IgD-negative memory B cell (primary cell): ENCODE data around the gene TRIM14. TPM values are rescaled to one million over a fixed set of nuclear protein-coding genes. Genes with fewer than 3 reads are reported as not detected.

Experiments
- H3K27ac Mint-ChIP-seq, 3 donors: one replicate each; pipeline ENCODE4 v1.8.0; 2020 to 2022; ENCODE audit warnings: mild to moderate bottlenecking in 3 of 3, mixed read lengths in 3 of 3, moderate library complexity in 1 of 3
- H3K27me3 Mint-ChIP-seq: one replicate; pipeline ENCODE4 v1.8.0; 2021; ENCODE audit warnings: mixed read lengths
- H3K36me3 Mint-ChIP-seq: one replicate; pipeline ENCODE4 v1.8.0; 2020; ENCODE audit warnings: mild to moderate bottlenecking, mixed read lengths
- H3K4me1 Mint-ChIP-seq, 3 donors: one replicate each; pipeline ENCODE4 v1.8.0; 2020 to 2022; ENCODE audit warnings: mixed read lengths in 3 of 3, mild to moderate bottlenecking in 1 of 3
- H3K4me3 Mint-ChIP-seq, 4 donors: one replicate each; pipeline ENCODE4 v1.8.0; 2020 to 2022; ENCODE audit warnings: mild to moderate bottlenecking in 4 of 4, mixed read lengths in 4 of 4, moderate library complexity in 3 of 4
- H3K9me3 Mint-ChIP-seq, 3 donors: one replicate each; pipeline ENCODE4 v1.8.0; 2020 to 2021; ENCODE audit warnings: mixed read lengths in 3 of 3, mild to moderate bottlenecking in 1 of 3
- polyA plus RNA-seq: library from polyadenylated mRNA; unstranded; fragments of 300-500 nt; fragmentation: Illumina TruSeq; gene quantifications from one replicate; pipeline ENCODE4 v1.2.3, GENCODE V29; 2021

TRIM14 gene
- polyA plus RNA-seq, 1 donor from 2014 or later: 43.0 TPM

DNA sequence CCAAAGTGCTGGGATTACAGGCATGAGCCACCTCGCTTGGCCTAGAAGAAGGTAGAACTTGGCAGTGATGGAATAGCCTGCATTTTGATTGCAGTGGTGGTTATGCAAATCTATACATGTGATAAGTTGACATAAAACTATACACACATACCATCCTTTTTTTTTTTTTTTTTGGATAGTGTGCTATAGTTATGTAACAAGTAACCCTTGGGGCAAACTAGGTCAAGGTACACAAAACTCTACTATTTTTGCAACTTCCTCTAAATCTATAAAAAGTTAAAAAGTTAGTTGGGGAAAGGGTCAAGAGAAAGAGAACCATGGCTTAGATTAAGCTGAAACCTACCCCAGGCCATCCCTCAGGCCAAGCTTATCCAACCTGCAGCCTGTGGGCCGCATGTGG is 11.1 kb downstream of the TRIM14 start:
- H3K4me1 Mint-ChIP-seq: peaks cover 37 to 62% (median 53%) of the 10 kb centered on the region in 3 donors
- H3K27ac Mint-ChIP-seq: peak overlapping the region; percentile 85 to 98 (median 89)
- H3K9me3 Mint-ChIP-seq: no peaks in the 10 kb centered on the region
- peaks cover 4% of the 10 kb centered on the region for H3K36me3 Mint-ChIP-seq
- H3K27me3 Mint-ChIP-seq: no peaks in the 10 kb centered on the region
- H3K4me3 Mint-ChIP-seq: peak overlapping the region in 3 of 4 donors; percentile 57 to 89 (median 73)

DNA sequence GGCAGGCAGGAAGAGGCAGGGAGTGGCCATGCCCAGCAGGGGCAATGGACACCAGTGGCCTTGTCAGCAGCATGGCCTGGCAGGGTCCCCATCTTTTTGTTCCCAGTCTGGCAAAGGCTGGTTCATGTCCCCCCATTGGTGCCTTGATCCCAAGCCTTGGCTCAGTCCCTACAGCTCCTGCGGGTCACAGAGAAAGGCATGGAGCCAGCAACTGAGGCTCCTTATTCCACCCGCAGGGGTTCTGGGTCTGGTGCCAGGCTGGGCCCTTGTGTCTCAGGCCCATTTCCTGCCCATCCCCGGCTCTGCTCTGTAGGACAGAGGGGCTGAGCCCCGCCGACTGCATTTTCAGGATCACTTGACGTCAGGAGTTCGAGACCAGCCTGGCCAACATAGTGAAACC is 14.0 kb downstream of the TRIM14 start:
- peaks cover 2% of the 10 kb centered on the region for H3K36me3 Mint-ChIP-seq
- H3K4me1 Mint-ChIP-seq: peaks cover 46 to 72% (median 60%) of the 10 kb centered on the region in 3 donors
- peak overlapping the region in 1 of 4 donors; percentile 80 for H3K4me3 Mint-ChIP-seq
- peak overlapping the region; percentile 89 to 93 (median 90) for H3K27ac Mint-ChIP-seq
- no peaks in the 10 kb centered on the region for H3K9me3 Mint-ChIP-seq
- no peaks in the 10 kb centered on the region for H3K27me3 Mint-ChIP-seq

DNA sequence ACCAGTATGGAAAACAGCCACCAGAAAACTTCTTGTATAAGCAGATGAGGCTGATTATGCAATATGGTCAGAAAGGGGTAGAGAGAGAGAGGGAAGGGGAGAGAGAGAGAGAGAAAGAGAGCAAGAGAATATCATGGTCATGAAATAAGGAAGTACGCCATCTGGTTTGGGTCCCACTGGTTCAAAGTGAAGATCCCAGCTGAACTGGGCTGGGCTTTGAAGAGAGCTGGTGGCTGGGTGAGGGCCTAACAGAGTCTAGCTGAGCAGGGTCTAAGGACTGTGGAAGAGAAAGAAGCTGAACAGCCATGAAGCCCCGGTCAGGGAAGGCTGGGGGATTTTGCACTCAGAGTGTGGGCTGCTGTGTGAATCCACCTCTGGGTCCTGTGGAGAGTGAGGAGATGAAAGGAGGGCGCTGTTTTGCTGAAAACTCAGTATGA is 14.6 kb downstream of the TRIM14 start:
- peaks cover 2% of the 10 kb centered on the region for H3K36me3 Mint-ChIP-seq
- H3K27ac Mint-ChIP-seq: peak overlapping the region; percentile 89 to 93 (median 90)
- H3K27me3 Mint-ChIP-seq: no peaks in the 10 kb centered on the region
- H3K4me3 Mint-ChIP-seq: peak overlapping the region; percentile 49 to 80 (median 73)
- H3K9me3 Mint-ChIP-seq: no peaks in the 10 kb centered on the region
- peaks cover 46 to 73% (median 62%) of the 10 kb centered on the region in 3 donors for H3K4me1 Mint-ChIP-seq

DNA sequence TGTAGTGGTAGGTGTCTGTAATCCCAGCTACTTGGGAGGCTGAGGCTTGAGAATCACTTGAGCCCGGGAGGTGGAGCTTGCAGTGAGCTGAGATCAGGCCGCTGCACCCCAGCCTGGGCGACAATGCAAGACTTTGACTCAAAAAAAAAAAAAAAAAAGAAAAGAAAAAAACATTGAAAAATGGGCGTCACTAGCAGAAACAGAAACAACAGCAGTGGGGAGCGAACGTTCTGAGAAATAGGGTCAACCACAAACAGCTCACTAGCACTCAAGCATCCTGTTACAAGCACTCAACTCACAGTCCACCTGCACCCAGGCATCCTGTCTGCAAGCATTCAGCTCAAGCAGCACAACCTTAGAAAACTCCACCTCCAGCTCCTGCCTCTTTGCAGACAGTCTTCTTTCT is 17.2 kb downstream of the TRIM14 start:
- H3K4me3 Mint-ChIP-seq: peak overlapping the region; percentile 31 to 84 (median 52)

DNA sequence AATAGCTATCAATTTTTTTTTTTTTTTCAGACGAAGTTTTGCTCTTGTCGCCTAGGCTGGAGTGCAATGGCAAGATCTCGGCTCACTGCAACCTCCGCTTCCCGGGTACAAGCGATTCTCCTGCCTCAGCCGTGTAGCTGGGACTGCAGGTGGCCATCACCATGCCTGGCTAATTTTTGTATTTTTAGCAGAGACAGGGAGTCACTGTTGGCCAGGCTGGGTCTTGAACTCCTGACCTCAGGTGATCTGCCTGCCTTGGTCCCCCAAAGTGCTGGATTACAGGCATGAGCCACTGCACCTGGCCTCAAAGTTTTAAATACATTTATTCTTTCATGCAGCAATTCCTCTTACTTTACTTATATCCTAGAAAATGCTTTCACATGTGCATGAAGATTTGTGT is 17.6 kb downstream of the TRIM14 start:
- Mint-ChIP-seq H3K27ac (peak overlapping the region; percentile 76 to 95 (median 91)), H3K36me3 (peaks cover 10% of the 10 kb centered on the region), H3K27me3 (no peaks in the 10 kb centered on the region), H3K4me3 (peak overlapping the region; percentile 31 to 84 (median 52)), H3K9me3 (no peaks in the 10 kb centered on the region), H3K4me1 (peaks cover 39 to 65% (median 59%) of the 10 kb centered on the region in 3 donors)

More for the DNA sequence above, 17.2 kb downstream of the TRIM14 start:
- peak overlapping the region; percentile 17 to 95 (median 91) for H3K27ac Mint-ChIP-seq
- peaks cover 8% of the 10 kb centered on the region for H3K36me3 Mint-ChIP-seq
- H3K9me3 Mint-ChIP-seq: no peaks in the 10 kb centered on the region
- H3K4me1 Mint-ChIP-seq: peaks cover 39 to 68% (median 62%) of the 10 kb centered on the region in 3 donors
- no peaks in the 10 kb centered on the region for H3K27me3 Mint-ChIP-seq

DNA sequence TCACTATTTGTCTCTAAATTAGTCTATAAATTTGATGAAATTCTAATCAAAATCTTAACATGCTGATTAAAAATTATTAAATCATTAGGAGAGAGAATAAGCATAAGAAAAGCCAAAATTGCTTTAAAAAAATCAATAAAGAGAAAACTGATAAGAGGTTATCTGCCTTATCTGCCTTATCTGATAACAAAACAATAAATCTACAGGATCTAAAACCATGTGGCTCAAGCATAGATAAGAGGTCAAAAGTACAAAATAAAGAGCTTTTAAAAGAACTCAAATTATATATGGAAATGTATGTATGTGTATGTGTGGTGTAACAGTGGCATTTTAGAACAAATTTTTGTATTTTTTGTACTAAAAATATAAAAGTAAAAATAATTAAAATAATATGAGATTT is 18.6 kb downstream of the TRIM14 start:
- Mint-ChIP-seq H3K27ac (peak overlapping the region in 2 of 3 donors; percentile 28 to 79), H3K4me3 (peak overlapping the region in 1 of 4 donors; percentile 76), H3K36me3 (peaks cover 8% of the 10 kb centered on the region), H3K27me3 (no peaks in the 10 kb centered on the region), H3K4me1 (peaks cover 39 to 57% (median 52%) of the 10 kb centered on the region in 3 donors), H3K9me3 (no peaks in the 10 kb centered on the region)

DNA sequence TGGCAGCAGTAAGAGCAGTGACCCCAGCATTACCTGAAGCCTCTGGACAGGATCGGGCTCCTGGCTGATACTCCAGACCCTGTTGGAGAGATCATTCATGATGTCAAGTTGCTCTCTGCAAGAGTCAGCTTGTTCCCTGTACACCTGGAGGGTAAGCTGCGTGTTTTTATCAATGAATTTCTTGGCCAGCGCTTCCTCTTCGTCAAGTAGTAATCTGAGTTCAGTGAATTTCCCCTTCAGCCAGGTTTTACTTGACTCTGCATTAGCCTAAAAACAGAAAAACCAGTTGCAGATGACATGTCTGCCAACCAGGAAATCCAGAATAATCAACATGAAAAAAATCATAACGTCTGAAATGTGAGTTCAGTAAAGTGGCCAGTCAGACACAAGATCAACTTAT is 19.1 kb downstream of the TRIM14 start:
- H3K27ac Mint-ChIP-seq: peak overlapping the region; percentile 28 to 92 (median 79)
- no peaks in the 10 kb centered on the region for H3K27me3 Mint-ChIP-seq
- H3K9me3 Mint-ChIP-seq: no peaks in the 10 kb centered on the region
- peak overlapping the region; percentile 51 to 76 (median 64) for H3K4me3 Mint-ChIP-seq
- H3K36me3 Mint-ChIP-seq: peaks cover 8% of the 10 kb centered on the region
- peaks cover 39 to 55% (median 52%) of the 10 kb centered on the region in 3 donors for H3K4me1 Mint-ChIP-seq

DNA sequence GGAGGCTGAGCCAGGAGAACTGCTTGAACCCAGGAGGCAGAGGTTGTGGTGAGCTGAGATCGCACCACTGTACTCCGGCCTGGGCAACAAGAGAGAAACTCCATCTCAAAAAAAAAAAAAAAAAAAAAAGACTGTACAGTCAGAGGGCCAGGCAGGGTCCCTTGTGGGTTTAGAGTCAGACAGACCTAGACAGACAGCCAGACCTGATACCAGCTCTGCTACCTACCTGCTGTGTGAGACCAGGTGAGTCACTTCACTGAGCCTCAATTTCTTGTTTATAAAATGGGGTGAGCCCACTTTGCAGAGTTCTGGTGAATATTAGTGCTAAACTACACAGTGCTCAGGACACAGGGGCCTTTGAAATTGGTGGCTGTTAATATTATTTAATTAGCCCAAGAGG is 19.7 kb downstream of the TRIM14 start:
- Mint-ChIP-seq H3K4me1 (peaks cover 35 to 51% (median 47%) of the 10 kb centered on the region in 3 donors), H3K4me3 (peak overlapping the region in 2 of 4 donors; percentile 43 to 72), H3K27me3 (no peaks in the 10 kb centered on the region), H3K9me3 (no peaks in the 10 kb centered on the region), H3K27ac (peak overlapping the region in 2 of 3 donors; percentile 79 to 92), H3K36me3 (peaks cover 8% of the 10 kb centered on the region)

DNA sequence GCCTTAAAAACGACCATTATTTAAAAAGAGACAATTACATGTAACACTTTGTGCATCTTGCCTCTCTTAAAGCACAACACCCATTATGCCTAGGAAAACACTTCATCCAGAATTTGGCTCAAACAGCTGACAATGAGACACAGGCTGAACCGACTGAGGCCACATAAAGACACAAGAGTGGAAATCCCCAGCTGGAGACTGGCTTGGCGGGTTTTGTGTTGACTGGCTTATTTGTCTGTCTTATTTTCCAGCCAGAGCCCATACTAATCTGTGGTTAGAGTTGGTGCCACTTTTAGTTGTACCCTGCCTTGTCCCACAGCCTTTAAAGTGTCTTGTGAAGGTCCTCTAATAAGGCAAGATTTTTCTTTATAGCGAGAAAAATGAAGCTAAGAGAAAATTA is 21.2 kb downstream of the TRIM14 start:
- Mint-ChIP-seq H3K27me3 (no peaks in the 10 kb centered on the region), H3K4me1 (peaks cover 29 to 46% (median 36%) of the 10 kb centered on the region in 3 donors), H3K4me3 (peak overlapping the region in 1 of 4 donors; percentile 55), H3K9me3 (no peaks in the 10 kb centered on the region), H3K36me3 (peaks cover 8% of the 10 kb centered on the region), H3K27ac (peak overlapping the region in 2 of 3 donors; percentile 48 to 68)

DNA sequence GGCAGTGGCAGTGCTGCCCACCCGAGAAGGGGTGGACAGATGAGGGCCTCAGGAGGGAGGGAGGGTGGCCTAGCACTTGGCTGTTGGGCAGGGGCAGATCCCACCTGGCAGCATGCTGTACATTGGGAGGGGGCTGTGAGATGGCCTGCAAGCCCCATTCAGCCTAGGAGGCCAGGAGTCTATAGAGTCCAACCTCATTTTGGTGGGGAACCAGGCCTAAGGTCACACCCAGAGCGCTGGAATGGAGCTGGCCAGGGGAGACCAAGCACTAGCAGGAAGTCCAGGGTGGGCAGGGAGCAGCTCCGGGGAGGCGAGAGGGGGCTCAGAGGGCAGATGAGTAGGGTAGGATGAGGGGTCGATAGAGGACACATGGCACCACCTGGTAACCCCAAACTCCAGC is 22.9 kb downstream of the TRIM14 start:
- Mint-ChIP-seq H3K27ac (no peak overlapping the region), H3K4me3 (no peak overlapping the region), H3K4me1 (peaks cover 19 to 31% (median 27%) of the 10 kb centered on the region in 3 donors), H3K9me3 (no peaks in the 10 kb centered on the region), H3K36me3 (peaks cover 10% of the 10 kb centered on the region), H3K27me3 (no peaks in the 10 kb centered on the region)

DNA sequence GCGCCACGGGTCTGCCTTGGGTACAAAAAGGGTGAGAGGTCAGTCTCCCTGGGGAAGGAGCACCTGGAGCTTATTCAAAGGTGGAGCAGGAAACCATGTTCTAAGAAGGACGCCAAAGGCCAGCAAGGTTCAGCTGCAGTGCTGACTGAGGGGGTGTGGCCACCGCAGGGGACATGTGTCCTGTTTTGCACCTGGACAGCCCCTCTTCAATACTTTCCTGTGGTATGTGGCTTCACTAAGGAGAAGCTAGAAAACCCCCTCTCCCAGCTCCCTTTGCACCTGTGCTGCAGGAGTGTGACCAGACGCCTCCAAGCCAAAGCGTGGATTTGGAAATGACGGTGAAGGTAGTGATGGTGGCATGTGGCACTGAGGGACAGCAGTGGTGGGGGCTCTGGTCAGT is 23.6 kb downstream of the TRIM14 start:
- Mint-ChIP-seq H3K27me3 (no peaks in the 10 kb centered on the region), H3K9me3 (no peaks in the 10 kb centered on the region), H3K4me3 (peak overlapping the region in 1 of 4 donors; percentile 69), H3K36me3 (peaks cover 10% of the 10 kb centered on the region), H3K27ac (no peak overlapping the region), H3K4me1 (peaks cover 18 to 28% (median 25%) of the 10 kb centered on the region in 3 donors)

DNA sequence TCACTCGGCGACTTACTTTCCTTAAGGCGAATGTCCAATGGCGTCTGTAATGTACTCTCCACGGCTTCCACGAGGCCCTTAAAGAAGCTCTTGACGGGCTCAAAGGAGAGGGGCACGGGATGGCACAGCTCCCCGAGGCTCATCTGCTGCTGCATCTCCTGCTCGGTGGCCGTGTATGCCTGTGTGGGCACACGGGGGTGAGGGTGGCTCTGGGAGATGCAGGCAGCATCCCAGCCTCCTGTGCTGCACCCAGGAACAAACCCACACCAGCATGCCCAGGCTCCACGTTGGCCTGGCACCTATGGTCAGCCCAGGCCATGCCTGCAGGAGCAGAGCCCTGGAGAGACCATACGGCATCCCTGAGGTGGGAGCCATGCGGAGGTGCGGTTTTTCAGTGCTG is 24.2 kb downstream of the TRIM14 start:
- Mint-ChIP-seq H3K9me3 (no peaks in the 10 kb centered on the region), H3K4me3 (peak overlapping the region in 2 of 4 donors; percentile 23 to 39), H3K4me1 (peaks cover 12 to 26% (median 21%) of the 10 kb centered on the region in 3 donors), H3K36me3 (peaks cover 10% of the 10 kb centered on the region), H3K27me3 (no peaks in the 10 kb centered on the region), H3K27ac (peak overlapping the region in 1 of 3 donors; percentile 77)

DNA sequence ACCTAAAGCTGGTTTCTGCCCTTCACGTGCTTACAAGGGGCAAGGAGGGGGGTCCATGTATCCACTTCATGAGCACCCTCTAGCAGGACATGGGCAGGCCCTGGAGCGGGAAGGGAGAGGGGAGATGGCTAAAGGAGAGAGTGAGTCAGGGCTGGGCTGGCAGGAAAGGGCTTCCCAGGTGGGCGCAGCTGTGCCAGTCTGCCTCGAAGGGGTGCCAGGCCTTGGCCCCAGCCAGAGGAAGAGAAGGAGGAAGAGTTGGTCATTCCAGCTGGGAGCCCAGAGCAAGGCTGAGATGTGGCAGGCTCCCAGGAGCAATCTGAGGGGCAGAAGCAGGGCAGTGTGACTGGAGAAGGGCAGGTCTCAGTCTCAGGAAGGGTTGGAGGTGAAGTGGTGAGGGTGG is 24.7 kb downstream of the TRIM14 start:
- Mint-ChIP-seq H3K27me3 (no peaks in the 10 kb centered on the region), H3K27ac (peak overlapping the region in 1 of 3 donors; percentile 77), H3K4me3 (no peak overlapping the region), H3K9me3 (no peaks in the 10 kb centered on the region), H3K36me3 (peaks cover 13% of the 10 kb centered on the region), H3K4me1 (peaks cover 9 to 21% (median 19%) of the 10 kb centered on the region in 3 donors)

DNA sequence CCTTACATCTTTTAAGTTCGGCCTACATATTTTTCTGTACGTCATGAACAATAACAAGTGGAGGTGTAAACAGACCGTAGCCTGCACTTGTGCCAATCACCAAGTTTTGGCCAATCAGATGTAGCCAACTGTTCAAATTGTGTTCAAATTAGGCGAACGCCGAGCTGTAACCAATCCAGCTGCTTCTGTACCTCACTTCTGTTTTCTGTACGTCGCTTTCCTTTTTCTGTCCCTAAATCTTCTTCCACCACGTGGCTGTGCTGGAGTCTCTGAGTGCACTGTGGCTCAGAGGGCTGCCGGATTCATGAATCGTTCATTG is 26.4 kb downstream of the TRIM14 start:
- H3K4me1 Mint-ChIP-seq: peaks cover 8 to 10% (median 9%) of the 10 kb centered on the region in 3 donors
- H3K36me3 Mint-ChIP-seq: peaks cover 11% of the 10 kb centered on the region
- H3K27ac Mint-ChIP-seq: no peak overlapping the region
- H3K4me3 Mint-ChIP-seq: no peak overlapping the region
- H3K27me3 Mint-ChIP-seq: no peaks in the 10 kb centered on the region
- no peaks in the 10 kb centered on the region for H3K9me3 Mint-ChIP-seq

DNA sequence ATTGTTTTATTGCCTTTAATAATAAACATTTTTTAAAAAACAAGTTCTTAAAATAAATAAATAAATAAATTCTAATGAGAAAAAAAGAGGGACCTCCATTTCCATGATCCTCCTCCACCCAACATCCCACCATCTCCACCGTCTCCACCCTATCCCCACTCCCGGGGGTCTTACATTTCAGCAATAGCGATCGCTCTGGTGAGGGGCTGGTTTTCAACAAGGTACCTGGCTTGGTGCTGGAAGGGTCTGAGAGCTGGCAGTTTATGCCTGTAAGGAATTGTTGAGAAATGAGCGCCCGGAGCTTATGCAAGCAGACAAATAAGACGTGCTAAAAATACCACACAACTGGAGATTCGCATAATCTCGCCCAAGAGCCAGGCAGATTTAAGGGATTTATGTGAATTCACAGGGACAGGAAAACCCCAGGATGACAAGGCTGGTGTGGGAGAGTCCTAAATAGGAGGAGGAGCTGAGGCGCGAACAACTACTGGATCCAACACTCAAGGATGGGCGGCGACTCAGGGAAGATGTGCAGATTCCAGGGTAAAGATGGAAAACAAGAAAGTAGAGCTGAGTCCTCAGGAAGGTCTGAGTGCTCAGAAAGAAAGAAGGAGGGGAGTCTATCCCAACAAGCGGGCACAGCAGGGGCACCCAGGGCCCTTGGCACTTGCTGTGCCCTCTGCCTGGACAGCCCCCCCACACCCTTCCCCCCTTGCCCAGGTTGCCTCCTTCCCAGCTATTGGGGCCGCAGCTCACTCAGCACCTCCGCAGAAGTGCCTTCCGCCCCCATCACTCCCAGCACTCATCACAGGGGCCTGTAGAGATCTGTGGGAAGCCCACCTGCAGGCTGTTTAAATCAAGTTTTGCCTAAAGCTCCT is 27.0 kb downstream of the TRIM14 start:
- H3K27me3 Mint-ChIP-seq: no peaks in the 10 kb centered on the region
- H3K36me3 Mint-ChIP-seq: peaks cover 8% of the 10 kb centered on the region
- H3K9me3 Mint-ChIP-seq: no peaks in the 10 kb centered on the region
- peaks cover 5 to 9% (median 6%) of the 10 kb centered on the region in 3 donors for H3K4me1 Mint-ChIP-seq
- H3K4me3 Mint-ChIP-seq: no peak overlapping the region
- H3K27ac Mint-ChIP-seq: no peak overlapping the region
